K562 (cell line): Measurements from ENCODE around the gene PIGK. TPM values are rescaled to one million over a fixed set of nuclear protein-coding genes. Genes with fewer than 3 reads are reported as not detected.

ENCODE experiments used
- AFF4 ChIP-seq: sonication (generic); formaldehyde crosslinking; IDR thresholded peaks from 2 replicates; pipeline ENCODE4 v1.8.0; 2023; ENCODE audit warnings: mild to moderate bottlenecking, missing genetic modification reagents
- MEF2A ChIP-seq: IDR thresholded peaks from 2 replicates; pipeline ENCODE4 v1.6.1; 2011; ENCODE audit warnings: low read depth, mild to moderate bottlenecking, low read length, moderate library complexity; ENCODE audit not compliant: control insufficient read depth
- RFX5 ChIP-seq: IDR thresholded peaks from 2 replicates; pipeline ENCODE4 v1.6.1; 2011; ENCODE audit warnings: low read depth, mild to moderate bottlenecking, improper control_type of control experiment, low read length
- SAFB2 ChIP-seq: fragments of 200-400 bp; formaldehyde crosslinking; IDR thresholded peaks from 2 replicates; pipeline ENCODE4 v1.6.1; 2018; ENCODE audit warnings: borderline replicate concordance, low read length, low read depth, moderate library complexity; ENCODE audit not compliant: severe bottlenecking
- SPI1 ChIP-seq: IDR thresholded peaks from 2 replicates; pipeline ENCODE4 v1.6.1; 2011; ENCODE audit warnings: low read depth, low read length, control low read depth, borderline replicate concordance
- ZNF583 ChIP-seq: fragments of 250-450 bp; sonication (Bioruptor Pico); IDR thresholded peaks from 2 replicates; pipeline ENCODE4 v1.4.0; 2020
- polyA plus RNA-seq, 8 experiments: library from polyadenylated mRNA; depleted of rRNA in 4 of 8; stranded (reverse) in 5 of 8; unstranded in 3 of 8; fragments of >200 nt; fragmentation: Nextera tagmentation in 2 of 8; fragmentation: Illumina TruSeq in 1 of 8; extraction: Ambion mirVana in 2 of 8; extraction: Trizol in 1 of 8; gene quantifications; 2 replicates each; pipeline versions ENCODE4 v1.2.1 to v1.2.3, GENCODE V29; 2011 to 2014; ENCODE audit warnings: inconsistent platforms in 1 of 8, missing spikeins in 1 of 8
- total RNA-seq, 7 experiments: library from RNA; depleted of rRNA in 6 of 7; stranded (reverse); fragments of >200 nt in 6 of 7; fragmentation: Illumina TruSeq in 2 of 7; extraction: Trizol in 2 of 7; gene quantifications; 2 replicates each; pipeline versions ENCODE4 v1.2.1 to v1.2.3, GENCODE V29; 2011 to 2021; ENCODE audit warnings: low replicate concordance in 1 of 7
- TF ChIP-seq, protein P1 (sequence below): fragments of 250-450 bp; sonication (Bioruptor Pico); IDR thresholded peaks from 2 replicates; pipeline ENCODE4 v1.8.0; 2022; ENCODE audit warnings: moderate library complexity, mild to moderate bottlenecking, inconsistent platforms
- TF ChIP-seq, protein P2 (sequence below): fragments of 450-650 bp; IDR thresholded peaks from 2 replicates; pipeline ENCODE4 v1.6.1; 2018; ENCODE audit warnings: mild to moderate bottlenecking, low read depth; ENCODE audit not compliant: partially characterized antibody
- TF ChIP-seq, protein P3 (sequence below): sonication (generic); formaldehyde crosslinking; IDR thresholded peaks from 2 replicates; pipeline ENCODE4 v1.8.1; 2023; ENCODE audit warnings: mild to moderate bottlenecking, missing genetic modification reagents
- TF ChIP-seq, protein P4 (sequence below): fragments of 450-650 bp; formaldehyde crosslinking; IDR thresholded peaks from 2 replicates; pipeline ENCODE4 v1.4.0; 2022; ENCODE audit warnings: missing genetic modification characterization
- TF ChIP-seq, protein P5 (sequence below): IDR thresholded peaks from 2 replicates; pipeline ENCODE4 v1.6.1; 2014; ENCODE audit warnings: antibody characterized with exemption

PIGK gene
- total and polyA plus RNA-seq, 9 of the 15 experiments (the other 6 are each of a cell fraction or from before 2014, with no cell fraction given) = 15.7 to 59.5 (median 29.9) TPM

DNA sequence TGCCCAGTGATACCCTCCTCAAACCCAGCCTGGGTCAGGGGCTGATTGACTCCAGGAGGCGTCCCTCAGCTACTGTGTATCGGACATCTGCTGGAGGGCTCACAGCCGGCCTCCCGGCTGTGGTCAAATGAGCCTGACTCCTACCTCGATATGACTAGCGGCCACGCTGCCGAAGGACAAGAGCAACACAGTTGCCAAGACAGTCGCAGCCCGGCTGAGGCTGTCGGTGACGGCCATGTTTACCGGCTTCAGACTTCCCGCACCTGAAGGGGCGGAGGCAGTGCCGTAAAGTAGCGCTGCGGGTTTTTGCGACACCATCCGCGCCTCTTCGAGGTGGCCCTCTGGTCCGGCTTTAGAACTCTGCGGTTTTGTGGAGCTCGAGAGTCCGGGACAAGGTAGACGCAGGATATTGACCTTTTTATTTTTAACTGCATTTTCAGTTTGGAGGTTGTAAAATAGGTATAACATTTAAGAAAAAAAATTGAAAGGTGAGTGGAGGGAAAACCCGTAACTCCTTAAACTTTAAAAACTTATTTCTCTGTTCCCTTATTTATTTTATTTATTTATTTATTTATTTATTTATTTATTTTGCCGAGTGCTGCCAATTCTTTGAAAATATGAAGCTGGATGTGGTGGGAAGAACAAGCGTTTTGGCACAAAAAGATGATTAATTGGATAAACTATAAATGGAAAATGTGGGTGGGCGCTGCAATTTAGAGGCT lies at the start of gene PIGK (continued):
- TF ChIP-seq, protein P1, sequence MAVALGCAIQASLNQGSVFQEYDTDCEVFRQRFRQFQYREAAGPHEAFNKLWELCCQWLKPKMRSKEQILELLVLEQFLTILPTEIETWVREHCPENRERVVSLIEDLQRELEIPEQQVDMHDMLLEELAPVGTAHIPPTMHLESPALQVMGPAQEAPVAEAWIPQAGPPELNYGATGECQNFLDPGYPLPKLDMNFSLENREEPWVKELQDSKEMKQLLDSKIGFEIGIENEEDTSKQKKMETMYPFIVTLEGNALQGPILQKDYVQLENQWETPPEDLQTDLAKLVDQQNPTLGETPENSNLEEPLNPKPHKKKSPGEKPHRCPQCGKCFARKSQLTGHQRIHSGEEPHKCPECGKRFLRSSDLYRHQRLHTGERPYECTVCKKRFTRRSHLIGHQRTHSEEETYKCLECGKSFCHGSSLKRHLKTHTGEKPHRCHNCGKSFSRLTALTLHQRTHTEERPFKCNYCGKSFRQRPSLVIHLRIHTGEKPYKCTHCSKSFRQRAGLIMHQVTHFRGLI = no peak
- no peak for TF ChIP-seq RFX5
- 0 out of 2 replicates have a peak, but pooled peaks have one; percentile 25 for TF ChIP-seq MEF2A
- no peak for TF ChIP-seq AFF4
- no peak for TF ChIP-seq SAFB2
- TF ChIP-seq, protein P2, sequence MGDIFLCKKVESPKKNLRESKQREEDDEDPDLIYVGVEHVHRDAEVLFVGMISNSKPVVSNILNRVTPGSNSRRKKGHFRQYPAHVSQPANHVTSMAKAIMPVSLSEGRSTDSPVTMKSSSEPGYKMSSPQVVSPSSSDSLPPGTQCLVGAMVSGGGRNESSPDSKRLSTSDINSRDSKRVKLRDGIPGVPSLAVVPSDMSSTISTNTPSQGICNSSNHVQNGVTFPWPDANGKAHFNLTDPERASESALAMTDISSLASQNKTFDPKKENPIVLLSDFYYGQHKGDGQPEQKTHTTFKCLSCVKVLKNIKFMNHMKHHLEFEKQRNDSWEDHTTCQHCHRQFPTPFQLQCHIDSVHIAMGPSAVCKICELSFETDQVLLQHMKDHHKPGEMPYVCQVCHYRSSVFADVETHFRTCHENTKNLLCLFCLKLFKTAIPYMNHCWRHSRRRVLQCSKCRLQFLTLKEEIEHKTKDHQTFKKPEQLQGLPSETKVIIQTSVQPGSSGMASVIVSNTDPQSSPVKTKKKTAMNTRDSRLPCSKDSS = no peak
- TF ChIP-seq, protein P3, sequence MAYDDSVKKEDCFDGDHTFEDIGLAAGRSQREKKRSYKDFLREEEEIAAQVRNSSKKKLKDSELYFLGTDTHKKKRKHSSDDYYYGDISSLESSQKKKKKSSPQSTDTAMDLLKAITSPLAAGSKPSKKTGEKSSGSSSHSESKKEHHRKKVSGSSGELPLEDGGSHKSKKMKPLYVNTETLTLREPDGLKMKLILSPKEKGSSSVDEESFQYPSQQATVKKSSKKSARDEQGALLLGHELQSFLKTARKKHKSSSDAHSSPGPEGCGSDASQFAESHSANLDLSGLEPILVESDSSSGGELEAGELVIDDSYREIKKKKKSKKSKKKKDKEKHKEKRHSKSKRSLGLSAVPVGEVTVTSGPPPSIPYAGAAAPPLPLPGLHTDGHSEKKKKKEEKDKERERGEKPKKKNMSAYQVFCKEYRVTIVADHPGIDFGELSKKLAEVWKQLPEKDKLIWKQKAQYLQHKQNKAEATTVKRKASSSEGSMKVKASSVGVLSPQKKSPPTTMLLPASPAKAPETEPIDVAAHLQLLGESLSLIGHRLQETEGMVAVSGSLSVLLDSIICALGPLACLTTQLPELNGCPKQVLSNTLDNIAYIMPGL (CRISPR knock-in tag) = no peak
- TF ChIP-seq ZNF583 (CRISPR knock-in tag) = no peak
- TF ChIP-seq SPI1 = no peak
- TF ChIP-seq, protein P4, sequence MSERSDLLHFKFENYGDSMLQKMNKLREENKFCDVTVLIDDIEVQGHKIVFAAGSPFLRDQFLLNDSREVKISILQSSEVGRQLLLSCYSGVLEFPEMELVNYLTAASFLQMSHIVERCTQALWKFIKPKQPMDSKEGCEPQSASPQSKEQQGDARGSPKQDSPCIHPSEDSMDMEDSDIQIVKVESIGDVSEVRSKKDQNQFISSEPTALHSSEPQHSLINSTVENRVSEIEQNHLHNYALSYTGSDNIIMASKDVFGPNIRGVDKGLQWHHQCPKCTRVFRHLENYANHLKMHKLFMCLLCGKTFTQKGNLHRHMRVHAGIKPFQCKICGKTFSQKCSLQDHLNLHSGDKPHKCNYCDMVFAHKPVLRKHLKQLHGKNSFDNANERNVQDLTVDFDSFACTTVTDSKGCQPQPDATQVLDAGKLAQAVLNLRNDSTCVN (CRISPR knock-in tag) = no peak
- TF ChIP-seq, protein P5, sequence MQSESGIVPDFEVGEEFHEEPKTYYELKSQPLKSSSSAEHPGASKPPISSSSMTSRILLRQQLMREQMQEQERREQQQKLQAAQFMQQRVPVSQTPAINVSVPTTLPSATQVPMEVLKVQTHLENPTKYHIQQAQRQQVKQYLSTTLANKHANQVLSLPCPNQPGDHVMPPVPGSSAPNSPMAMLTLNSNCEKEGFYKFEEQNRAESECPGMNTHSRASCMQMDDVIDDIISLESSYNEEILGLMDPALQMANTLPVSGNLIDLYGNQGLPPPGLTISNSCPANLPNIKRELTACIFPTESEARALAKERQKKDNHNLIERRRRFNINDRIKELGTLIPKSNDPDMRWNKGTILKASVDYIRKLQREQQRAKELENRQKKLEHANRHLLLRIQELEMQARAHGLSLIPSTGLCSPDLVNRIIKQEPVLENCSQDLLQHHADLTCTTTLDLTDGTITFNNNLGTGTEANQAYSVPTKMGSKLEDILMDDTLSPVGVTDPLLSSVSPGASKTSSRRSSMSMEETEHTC = no peak
